ENCODE results near the gene SRPK1. TPM values are rescaled to one million over a fixed set of nuclear protein-coding genes. Genes with fewer than 3 reads are reported as not detected.

Gene SRPK1
- total RNA-seq, 1 experiment from 2014 or later = 89.4 TPM

DNA sequence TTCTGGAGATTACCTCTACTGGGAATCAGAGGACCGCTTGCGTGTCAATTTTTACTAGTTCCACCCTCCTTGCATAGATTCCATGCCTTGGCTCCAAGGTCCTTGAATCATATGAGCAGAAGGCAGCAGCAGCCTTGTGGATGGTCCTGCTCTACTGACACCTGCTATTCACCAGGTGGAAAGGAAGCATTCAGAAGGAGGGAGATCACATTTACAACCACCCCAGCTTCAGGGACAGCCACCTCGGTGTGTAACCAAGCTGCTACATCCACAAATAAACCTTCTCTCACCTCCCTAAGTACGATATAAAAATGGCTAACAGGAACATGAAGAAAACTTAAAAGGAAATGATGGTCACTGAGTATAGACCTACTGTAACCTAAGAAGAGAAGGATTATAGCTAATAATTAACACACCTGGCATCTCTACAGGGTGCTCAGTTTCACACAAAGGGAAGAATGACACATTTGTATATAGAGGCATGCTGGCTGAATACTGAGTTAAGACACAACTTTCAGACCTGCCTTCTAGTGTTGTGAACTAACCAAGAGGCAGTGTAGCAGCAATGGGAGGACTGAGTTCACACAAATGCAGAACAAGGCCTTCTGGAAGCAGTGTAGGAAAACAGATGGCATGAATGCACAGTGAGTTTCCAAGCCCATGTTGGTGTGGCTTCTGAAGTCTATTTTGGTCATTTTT is 46.3 kb upstream of the SRPK1 start:
- H3K27me3 ChIP-seq (ENCODE audit: insufficient read depth, low read length) = no peaks in the 10 kb centered on the region
- DNase-seq (ENCODE audit: low read depth, low spot score) = no peak
- ATAC-seq = no peak
- no peak overlapping the region for H3K4me3 ChIP-seq (replicated peaks in 1 of 2; ENCODE audit: low read depth in 1 of 2, low read length in 2 of 2)
- H3K79me2 ChIP-seq (ENCODE audit: insufficient read depth, low read length) = no peaks in the 10 kb centered on the region
- H3K36me3 ChIP-seq (ENCODE audit: control insufficient read depth in 1 of 2, insufficient read depth in 2 of 2, low read length in 2 of 2) = no peaks in the 10 kb centered on the region
- no peak overlapping the region for H2AFZ ChIP-seq (ENCODE audit: low read depth, low read length, poor library complexity, severe bottlenecking)
- no peak overlapping the region for H3K9ac ChIP-seq (ENCODE audit: low read length)
- intact Hi-C loops (cut with micrococcal nuclease) = no loop called here
- CTCF ChIA-PET = interaction anchor here (1.3 kb wide), 1 partner anchor 10 kb away, joined by 4 read pairs; no protein-coding TSS in a partner anchor
- no TSS peak for BruUV-seq (replicated peaks)
- no peak overlapping the region for H3K27ac ChIP-seq (ENCODE audit: low read depth, low read length)
- POLR2A ChIA-PET = no interaction called here
- no peaks in the 10 kb centered on the region for H3K9me3 ChIP-seq (ENCODE audit: control insufficient read depth in 1 of 2, insufficient read depth in 1 of 2, low read depth in 1 of 2, low read length in 2 of 2)
- H3K4me2 ChIP-seq (ENCODE audit: low read length) = no peak overlapping the region
- H3K9me2 ChIP-seq (ENCODE audit: insufficient read depth) = no peaks in the 10 kb centered on the region
- no peaks in the 10 kb centered on the region for H4K20me1 ChIP-seq (ENCODE audit: insufficient read depth)
- no peak for TF ChIP-seq SIN3A (IDR thresholded peaks at IDR 0.05; ENCODE audit: low read depth)
- RAD21 ChIA-PET (ENCODE audit: low non-redundant PET in 1 of 2, low total read pairs in 2 of 2, uncharacterized antibody in 2 of 2, unreplicated experiment in 2 of 2) = no interaction called here
- H3K4me1 ChIP-seq (ENCODE audit: control insufficient read depth in 1 of 2, insufficient read depth in 2 of 2, low read length in 2 of 2) = no peaks in the 10 kb centered on the region

GRCh38 chr6:35962779-35963560 is 42.1 kb upstream of the SRPK1 start:
- no peak overlapping the region for H3K9ac ChIP-seq (ENCODE audit: low read length)
- H3K9me3 ChIP-seq (ENCODE audit: control insufficient read depth in 1 of 2, insufficient read depth in 1 of 2, low read depth in 1 of 2, low read length in 2 of 2) = no peaks in the 10 kb centered on the region
- ChIA-PET POLR2A (no interaction called here), CTCF (no interaction called here), RAD21 (ENCODE audit: low non-redundant PET in 1 of 2, low total read pairs in 2 of 2, uncharacterized antibody in 2 of 2, unreplicated experiment in 2 of 2) (no interaction called here)
- no peaks in the 10 kb centered on the region for H4K20me1 ChIP-seq (ENCODE audit: insufficient read depth)
- peaks cover 9% of the 10 kb centered on the region for H3K27me3 ChIP-seq (ENCODE audit: insufficient read depth, low read length)
- no peak overlapping the region for H3K4me2 ChIP-seq (ENCODE audit: low read length)
- no peak overlapping the region for H3K4me3 ChIP-seq (replicated peaks in 1 of 2; ENCODE audit: low read depth in 1 of 2, low read length in 2 of 2)
- intact Hi-C loops (cut with micrococcal nuclease) = no loop called here
- DNase-seq (ENCODE audit: low read depth, low spot score) = no peak
- no peak overlapping the region for H3K27ac ChIP-seq (ENCODE audit: low read depth, low read length)
- H3K36me3 ChIP-seq (ENCODE audit: control insufficient read depth in 1 of 2, insufficient read depth in 2 of 2, low read length in 2 of 2) = no peaks in the 10 kb centered on the region
- H3K4me1 ChIP-seq (ENCODE audit: control insufficient read depth in 1 of 2, insufficient read depth in 2 of 2, low read length in 2 of 2) = no peaks in the 10 kb centered on the region
- H2AFZ ChIP-seq (ENCODE audit: low read depth, low read length, poor library complexity, severe bottlenecking) = no peak overlapping the region
- BruUV-seq (replicated peaks) = no TSS peak
- H3K9me2 ChIP-seq (ENCODE audit: insufficient read depth) = no peaks in the 10 kb centered on the region
- no peak for ATAC-seq
- no peaks in the 10 kb centered on the region for H3K79me2 ChIP-seq (ENCODE audit: insufficient read depth, low read length)
- no peak for TF ChIP-seq YY1 (IDR thresholded peaks at IDR 0.05; ENCODE audit: extremely low read depth, insufficient replicate concordance, low read depth, low read length)
- TF ChIP-seq SRF (IDR thresholded peaks at IDR 0.05; ENCODE audit: low read depth) = no peak
- TF ChIP-seq ATF3 (IDR thresholded peaks at IDR 0.05) = no peak
- TF ChIP-seq POLR2A (IDR thresholded peaks at IDR 0.05; ENCODE audit: borderline replicate concordance, extremely low read depth, insufficient read depth, insufficient read length) = no peak
- no peak for TF ChIP-seq EGR1 (IDR thresholded peaks at IDR 0.05; ENCODE audit: low read depth)
- no peak for TF ChIP-seq EZH2 (IDR thresholded peaks at IDR 0.05)
- TF ChIP-seq CTCF (IDR thresholded peaks at IDR 0.05 in 2 of 3, conservative IDR thresholded peaks at IDR 0.05 in 1 of 3; ENCODE audit: borderline replicate concordance in 1 of 3, insufficient read depth in 1 of 3, low read depth in 2 of 3, low read length in 2 of 3) = no peak
- no peak for TF ChIP-seq POLR2AphosphoS5 (IDR thresholded peaks at IDR 0.05; ENCODE audit: low read depth, low read length)
- no peak for TF ChIP-seq RAD21 (IDR thresholded peaks at IDR 0.05; ENCODE audit: low read depth)
- TF ChIP-seq, protein P1, sequence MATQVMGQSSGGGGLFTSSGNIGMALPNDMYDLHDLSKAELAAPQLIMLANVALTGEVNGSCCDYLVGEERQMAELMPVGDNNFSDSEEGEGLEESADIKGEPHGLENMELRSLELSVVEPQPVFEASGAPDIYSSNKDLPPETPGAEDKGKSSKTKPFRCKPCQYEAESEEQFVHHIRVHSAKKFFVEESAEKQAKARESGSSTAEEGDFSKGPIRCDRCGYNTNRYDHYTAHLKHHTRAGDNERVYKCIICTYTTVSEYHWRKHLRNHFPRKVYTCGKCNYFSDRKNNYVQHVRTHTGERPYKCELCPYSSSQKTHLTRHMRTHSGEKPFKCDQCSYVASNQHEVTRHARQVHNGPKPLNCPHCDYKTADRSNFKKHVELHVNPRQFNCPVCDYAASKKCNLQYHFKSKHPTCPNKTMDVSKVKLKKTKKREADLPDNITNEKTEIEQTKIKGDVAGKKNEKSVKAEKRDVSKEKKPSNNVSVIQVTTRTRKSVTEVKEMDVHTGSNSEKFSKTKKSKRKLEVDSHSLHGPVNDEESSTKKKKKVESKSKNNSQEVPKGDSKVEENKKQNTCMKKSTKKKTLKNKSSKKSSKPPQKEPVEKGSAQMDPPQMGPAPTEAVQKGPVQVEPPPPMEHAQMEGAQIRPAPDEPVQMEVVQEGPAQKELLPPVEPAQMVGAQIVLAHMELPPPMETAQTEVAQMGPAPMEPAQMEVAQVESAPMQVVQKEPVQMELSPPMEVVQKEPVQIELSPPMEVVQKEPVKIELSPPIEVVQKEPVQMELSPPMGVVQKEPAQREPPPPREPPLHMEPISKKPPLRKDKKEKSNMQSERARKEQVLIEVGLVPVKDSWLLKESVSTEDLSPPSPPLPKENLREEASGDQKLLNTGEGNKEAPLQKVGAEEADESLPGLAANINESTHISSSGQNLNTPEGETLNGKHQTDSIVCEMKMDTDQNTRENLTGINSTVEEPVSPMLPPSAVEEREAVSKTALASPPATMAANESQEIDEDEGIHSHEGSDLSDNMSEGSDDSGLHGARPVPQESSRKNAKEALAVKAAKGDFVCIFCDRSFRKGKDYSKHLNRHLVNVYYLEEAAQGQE (IDR thresholded peaks at IDR 0.05; ENCODE audit: low read depth) = no peak
- TF ChIP-seq CEBPB (IDR thresholded peaks at IDR 0.05; ENCODE audit: low read depth) = no peak
- TF ChIP-seq SP1 (IDR thresholded peaks at IDR 0.05; ENCODE audit: low read depth) = no peak
- TF ChIP-seq ZNF274 (IDR thresholded peaks at IDR 0.05; ENCODE audit: low read depth, low read length) = no peak

All from HCT116 (cell line).